ENCODE results near the gene VTI1A.

- no peak for TF ChIP-seq NRF1 (IDR thresholded peaks at IDR 0.05; ENCODE audit: low read depth, low read length)
- TF ChIP-seq CTCF (IDR thresholded peaks at IDR 0.05; ENCODE audit: control extremely low read depth in 1 of 3, insufficient read depth in 1 of 3, low read depth in 1 of 3, low read length in 3 of 3), result no peak
- no peak for TF ChIP-seq POLR2AphosphoS5 (IDR thresholded peaks at IDR 0.05; ENCODE audit: low read depth, low read length)
- no peak for TF ChIP-seq ZNF274 (IDR thresholded peaks at IDR 0.05; ENCODE audit: borderline replicate concordance, extremely low read depth, low read length)
- TF ChIP-seq SIX5 (IDR thresholded peaks at IDR 0.05; ENCODE audit: low read depth, low read length), result no peak
- no peak for TF ChIP-seq TCF12 (IDR thresholded peaks at IDR 0.05; ENCODE audit: low read depth, low read length)
- no peak for TF ChIP-seq POLR2A (IDR thresholded peaks at IDR 0.05; ENCODE audit: control extremely low read depth in 1 of 2, low read depth in 2 of 2, low read length in 2 of 2)
Measured at GRCh38 chr10:112817981-112818777, 371.2 kb downstream of the VTI1A start.
